ENCODE data around the gene ZNF362.

Gene ZNF362

DNA sequence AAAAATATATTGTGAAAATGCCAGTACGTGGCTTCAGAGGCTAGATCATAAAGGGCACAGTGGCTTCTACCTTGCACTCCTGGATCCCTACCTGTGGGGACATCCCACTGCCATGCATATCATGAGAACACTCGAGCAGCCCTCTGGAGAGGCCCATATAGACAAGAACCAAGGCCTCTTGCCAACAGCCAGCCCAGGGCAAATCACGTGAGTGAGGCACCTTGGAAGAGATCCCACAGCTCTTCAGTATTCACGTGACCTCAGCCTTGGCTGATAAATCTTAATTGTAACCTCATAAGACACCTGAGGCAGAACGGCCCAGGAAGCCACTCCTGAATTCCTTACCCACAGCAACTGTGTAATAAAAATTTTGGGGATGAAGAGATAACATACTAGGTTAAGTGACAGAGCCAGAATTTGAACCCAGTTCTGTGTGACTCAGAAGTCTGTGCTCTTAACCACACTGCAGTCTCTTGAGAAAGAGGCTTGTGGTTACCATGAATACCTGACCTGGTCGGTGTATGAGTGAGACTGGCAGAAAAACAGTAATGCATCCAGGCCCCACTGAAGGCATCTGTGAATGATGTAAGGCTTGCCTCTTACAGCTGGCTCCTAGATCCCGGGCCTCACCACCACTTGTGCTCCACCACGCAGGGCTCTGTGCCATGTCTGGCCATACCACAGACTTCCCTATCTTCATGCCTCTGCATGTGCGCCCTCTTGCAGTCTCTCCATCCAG lies 71.5 kb downstream of the ZNF362 start:
- DNase-seq (ENCODE audit: low spot score): peak; percentile 95

DNA sequence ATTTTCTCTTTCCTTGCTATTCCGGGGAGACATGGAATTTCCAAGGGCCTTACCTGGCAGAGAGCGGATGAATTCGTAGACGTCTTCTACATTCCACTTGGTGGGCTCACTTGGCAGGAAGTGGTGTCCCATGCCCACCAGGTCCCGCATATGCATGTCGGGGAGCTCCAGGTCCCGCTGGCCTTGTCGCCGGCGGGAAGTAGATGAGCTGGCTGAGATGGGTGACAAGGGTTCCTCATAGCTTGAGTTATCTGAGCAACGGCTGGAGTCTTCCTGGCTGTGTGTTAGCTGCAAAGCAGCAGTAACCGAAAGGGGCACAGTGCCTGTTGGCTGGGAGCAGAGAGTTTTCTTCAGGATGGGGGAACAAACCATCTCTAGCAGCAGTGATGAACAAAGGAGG lies 72.5 kb downstream of the ZNF362 start:
- no peak for DNase-seq (ENCODE audit: low spot score)

DNA sequence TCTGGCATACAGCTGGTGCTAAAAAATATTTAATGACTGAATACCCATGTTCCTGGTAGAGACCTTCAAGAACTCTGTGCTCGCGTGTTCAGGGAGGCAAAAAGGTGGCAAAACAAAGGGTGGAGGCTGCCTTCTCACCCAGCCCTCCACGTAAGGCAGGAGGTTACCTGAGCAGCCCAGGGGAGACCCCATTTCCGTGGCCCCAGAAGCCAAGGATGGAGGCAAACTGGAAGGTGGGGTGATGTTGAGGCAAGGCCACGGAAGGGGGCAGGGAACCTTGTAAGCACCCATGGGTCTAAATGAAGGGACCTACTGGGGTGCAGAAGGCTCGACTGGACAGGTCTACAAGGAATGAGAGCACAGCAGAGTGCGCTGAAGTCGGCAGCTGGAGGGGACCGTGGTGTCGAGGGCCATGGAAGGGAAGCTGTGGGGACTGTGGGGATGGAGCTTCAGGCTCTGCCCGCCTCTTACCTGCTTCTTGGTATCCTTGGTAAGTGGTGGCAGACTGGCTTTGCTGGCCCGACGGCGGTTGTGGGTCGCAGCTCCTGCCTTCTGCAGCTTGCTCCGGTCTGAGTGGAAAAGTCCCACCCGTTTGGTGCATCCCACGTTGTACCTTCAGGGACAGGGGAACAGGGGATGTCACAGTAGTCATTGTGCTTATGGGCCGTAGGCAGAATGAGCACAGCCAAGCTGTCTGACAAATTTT lies 73.5 kb downstream of the ZNF362 start:
- DNase-seq (ENCODE audit: low spot score): no peak

DNA sequence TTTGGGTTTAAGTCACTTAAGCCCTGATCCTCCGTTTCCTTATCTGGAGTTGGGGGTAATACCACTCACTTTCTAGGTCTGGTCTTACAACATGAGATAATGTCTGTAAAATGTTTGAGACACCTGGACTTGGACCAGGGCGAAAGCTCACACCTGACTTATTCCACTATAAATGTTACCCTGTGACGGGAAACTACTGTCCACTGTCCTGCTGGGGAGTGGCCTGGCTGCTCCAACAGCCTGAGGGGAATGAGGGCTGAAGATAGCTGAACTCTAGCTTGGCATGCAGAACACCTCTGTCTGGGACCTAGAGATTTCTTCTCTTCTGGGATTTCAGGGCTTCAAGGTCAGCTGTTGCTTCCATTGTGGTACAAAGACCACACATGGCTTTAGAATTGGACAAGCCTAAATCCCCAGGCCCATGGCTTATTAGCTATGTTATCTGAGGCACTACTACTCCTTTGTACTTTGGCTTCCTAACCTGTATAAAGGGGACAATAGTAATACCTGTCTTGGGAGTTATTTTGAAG lies 74.1 kb downstream of the ZNF362 start:
- no peak for DNase-seq (ENCODE audit: low spot score)

DNA sequence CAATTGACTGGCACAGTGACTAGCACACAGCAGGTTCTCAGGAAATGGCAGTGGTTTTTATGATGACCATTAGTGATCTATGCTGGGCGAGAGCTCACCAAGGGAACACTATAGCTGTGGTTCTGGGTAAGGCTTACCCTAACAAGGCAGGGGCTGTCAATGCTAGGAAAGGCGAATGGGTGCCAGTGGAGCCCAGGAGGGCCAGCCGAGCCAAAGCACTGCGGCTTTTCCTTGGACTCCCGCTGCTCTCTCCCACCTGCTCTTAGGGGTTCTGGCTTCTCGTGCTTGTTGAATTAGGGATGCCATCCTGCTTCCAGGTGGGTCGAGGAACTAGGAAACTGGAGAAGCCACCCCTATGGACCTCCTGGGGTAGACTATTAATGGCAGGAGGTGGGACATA lies 74.6 kb downstream of the ZNF362 start:
- no peak for DNase-seq (ENCODE audit: low spot score)

DNA sequence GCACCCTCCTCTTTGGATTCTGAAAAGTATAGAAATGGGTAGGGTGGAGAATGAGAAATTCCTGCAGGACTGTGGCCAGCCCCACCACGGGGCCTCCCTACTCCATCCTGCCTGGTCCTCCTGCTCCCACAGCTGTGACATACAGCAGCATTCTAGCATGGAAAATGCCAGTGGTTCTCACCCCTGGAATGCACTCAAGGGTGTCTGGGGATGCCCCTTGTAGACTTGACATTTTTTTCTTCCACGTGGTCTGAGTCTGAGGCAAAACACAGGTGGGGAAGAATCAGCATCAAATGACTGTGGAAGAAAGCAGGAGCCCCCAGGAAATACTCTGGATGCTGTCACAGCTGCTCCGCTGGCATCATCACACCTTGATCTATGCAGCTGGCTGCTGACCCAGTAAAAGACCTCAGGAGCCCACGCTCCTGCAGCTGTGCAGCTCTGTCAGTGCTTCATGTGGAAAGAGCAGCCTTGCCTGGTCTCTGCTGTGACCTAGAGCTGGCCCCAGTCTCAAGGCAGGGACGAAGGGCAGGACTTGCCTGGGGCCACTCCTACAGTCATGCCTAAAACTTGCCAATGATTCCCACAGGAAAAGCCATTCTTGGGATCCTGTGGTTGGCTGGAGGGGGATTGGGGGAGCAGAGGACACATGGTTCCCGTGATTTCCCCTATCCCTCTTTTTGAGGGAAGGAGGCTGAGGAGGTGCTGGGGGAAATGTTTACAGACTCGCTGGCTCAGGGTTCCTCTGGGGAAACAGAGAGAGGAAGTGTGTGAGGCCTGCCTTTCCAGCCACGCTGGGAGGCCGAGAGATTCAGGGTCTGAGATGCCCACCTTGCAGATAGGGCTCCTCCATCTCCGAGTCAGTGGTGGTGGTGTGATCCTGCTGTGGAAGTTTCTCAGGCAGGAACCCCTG lies 75.4 kb downstream of the ZNF362 start:
- DNase-seq (ENCODE audit: low spot score): no peak

DNA sequence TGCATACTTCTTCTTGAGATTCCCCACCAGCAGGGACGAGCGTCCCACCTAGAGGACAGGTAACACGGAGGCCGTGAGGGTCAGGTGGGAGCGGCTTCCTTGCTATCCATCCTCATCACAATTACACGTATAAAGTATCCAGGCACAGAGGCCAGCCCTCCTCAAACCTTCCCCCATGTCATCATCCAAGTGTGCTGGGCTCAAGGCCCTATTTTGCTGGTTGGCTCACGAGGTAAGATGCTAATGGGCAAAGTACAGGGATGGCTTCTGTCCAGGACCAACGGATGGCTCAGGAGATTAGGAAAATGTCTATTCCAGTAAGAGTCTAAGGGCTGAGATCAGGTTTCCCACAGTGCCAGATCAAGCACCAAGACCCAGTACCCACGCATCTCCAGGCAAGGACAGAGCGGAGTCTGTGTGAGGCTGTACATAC lies 76.1 kb downstream of the ZNF362 start:
- DNase-seq (ENCODE audit: low spot score): no peak

DNA sequence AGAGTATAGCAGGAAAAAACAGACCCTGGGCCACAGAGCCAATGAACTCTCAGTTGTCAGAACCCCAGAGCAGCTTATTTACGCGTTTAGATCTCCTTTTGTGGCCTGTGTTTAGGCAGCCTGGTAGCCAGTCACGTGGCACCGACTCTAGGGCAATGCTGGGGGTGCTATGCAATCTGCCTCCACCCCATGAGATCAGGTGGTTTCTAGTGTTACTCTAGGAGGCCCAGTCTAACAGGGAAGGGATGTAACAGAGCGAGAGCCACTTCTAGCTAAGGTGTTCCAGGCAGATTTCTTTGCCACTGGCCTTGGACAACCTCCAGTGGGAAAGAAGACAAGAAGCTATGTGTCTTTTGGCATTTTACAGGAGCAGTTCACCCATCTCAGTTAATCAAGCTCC lies 76.6 kb downstream of the ZNF362 start:
- no peak for DNase-seq (ENCODE audit: low spot score)

DNA sequence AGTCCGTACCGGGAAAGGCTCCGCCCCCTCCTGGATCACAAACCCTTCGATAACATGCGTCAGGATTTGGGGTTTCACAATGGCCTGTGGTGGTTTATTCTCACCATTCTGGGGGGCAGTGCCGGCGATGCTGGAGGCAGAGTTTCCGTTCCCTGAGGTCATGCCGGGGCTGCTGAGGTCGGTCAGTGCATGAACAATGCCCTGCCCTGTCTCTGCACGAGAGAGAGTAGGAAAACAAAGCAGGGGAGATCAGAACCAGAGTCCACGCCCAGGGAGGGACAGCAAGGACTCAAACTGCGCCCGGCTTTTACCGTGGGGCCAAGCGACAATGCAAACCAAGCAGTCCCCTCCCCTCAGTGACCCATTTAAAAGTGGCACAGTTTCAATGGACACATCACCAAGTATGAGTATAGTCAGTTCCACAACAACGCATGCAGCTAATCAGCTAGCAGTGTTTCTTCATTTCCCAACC lies 77.8 kb downstream of the ZNF362 start:
- peak; percentile 44 for DNase-seq (ENCODE audit: low spot score)

DNA sequence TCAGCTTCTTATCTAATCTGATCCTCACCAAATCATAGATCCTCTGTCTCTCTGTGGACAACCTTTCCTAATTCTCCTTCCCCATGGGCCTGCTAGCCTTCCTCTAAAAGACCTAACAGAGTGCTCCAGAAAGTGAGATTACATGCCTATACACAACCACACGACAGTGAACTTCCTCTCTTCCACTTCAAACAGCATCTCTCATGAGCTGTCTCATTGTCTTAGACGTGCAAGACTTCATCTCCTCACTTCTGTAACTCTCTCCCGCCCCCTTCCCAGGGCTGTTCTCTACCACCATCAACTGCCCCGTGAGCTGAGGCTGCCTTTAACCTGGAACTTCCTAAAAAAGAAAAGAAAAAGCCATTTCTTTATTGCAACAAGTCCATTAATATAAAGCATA lies 78.7 kb downstream of the ZNF362 start:
- DNase-seq (ENCODE audit: low spot score): no peak

DNA sequence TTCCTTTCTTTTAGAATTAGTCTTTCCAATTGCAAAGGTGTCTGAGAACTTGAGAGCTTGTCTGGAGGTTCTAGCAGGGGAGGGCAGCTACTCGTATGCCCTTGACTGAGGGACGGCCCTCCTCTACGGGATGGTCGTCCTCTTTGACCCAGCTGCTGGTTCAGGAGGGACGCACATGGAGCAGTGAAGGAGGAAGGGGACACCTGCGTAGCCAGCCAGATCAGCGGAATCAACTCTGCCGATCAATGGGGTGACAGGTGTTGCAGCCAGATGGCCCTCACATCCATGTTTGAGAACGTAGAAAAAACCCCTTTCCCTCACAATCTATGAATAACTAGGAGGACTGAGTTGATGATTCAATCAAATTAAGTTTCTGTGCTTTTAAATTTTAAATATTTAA lies 80.3 kb downstream of the ZNF362 start:
- no peak for DNase-seq (ENCODE audit: low spot score)

DNA sequence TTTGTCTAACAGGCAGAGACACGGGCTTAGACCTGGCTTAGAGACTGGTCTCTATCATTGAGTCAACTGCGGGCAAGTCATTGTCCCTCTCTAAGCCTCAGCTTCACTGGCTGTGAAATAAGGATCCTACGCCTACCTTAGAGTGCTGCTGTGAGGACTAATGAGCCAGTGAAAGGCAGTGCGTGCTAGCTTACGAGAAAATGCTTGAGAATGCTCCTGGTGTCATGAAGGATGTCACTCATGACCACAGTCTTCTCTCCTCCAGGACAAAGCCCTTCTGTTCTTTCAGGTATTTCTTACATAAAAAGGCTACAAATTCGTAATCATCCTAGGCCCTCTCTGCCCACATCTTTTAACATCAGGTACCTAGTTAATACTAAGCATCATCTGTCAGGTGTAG lies 81.1 kb downstream of the ZNF362 start:
- DNase-seq (ENCODE audit: low spot score): no peak

DNA sequence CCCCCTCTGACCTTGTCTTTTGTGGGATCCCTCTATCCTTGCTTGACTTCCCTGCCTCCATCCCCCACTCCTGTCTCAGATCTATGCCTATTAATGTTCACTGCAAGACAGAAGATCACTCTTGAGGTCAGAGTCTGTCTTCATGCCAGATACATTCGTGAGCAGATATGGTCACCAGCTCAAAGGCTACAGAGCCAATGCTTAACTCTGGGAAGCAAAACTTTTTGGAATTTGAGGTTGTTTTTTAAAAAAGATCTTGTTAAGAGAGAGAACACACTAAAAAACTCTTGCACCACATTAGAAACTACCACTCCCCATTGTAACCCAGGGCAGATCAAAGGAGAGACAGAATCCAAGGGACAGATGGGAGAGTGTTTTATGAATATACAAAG lies 81.8 kb downstream of the ZNF362 start:
- peak; percentile 36 for DNase-seq (ENCODE audit: low spot score)

DNA sequence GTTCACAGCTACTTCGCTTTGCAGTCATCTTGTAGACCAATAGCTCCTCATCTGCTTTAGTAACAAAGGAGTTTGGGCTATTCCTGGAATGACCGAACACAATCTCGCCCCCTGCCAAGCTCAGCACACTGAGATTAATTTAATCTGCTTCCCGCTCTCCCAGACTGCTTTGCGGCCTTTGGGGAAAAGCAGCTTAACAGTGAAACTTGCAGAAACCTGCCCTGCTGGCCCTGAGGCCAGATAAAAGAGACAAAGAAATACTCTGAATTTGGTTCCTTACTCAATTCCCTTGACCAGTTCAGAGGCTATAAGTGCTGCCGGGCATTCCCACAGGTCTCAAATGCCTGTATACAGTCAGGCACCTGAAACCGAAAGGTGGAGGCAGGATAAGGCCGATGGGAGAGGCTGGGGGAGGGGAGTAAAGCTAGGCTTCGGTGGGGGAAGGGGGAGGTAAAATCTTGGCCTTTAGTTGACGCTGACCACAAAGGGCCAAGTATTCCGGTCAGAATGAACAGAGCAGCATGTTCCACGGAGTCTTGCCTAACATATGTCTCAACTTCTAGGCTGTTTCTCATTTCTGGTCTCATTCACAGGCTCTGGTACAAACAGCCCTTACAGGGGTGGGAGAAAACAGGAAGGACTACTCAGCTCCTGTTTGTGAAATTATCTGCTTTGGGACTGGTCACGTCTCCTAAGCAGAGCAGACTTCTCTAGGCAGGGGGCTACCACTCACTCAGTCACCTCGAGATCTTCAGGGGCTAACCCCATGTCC lies 82.3 kb downstream of the ZNF362 start:
- peak; percentile 60 for DNase-seq (ENCODE audit: low spot score)

DNA sequence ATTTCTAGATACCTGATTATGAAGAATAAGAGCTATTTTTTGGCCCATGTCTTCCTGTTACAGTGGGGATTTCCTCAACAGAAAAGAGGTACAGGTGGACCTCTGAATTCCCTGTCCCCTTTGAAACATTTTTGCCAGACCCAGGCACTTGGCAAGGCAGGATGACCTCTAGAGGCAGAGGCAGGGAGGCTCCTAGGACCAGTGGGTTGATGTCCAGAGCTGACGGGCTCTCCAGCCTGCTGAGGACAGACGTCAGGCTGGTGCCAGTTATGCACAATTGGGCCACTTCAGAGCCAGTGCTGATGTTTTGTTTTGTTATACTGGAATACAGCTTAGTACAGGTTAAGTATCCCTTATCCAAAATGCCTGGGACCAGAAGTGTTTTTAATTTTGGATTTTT lies 83.1 kb downstream of the ZNF362 start:
- no peak for DNase-seq (ENCODE audit: low spot score)

DNA sequence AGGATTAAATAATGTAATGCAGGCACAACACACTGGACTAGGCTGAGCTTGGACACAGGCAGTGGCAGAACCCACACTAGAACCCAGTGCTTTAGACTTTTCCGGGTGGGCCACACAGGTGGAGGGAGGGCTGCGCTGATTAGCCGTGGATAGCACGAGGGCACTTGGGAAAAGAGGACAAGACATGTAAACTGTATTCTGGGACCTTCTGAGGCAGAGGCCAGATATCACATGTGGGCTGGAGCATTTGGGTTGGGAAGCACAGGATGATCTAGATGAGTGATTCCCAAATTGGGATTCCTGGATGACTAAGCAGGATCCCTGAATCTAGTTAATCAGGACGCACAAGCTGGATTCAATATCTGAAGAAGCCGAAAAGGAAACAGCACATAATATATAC lies 84.9 kb downstream of the ZNF362 start:
- no peak for DNase-seq (ENCODE audit: low spot score)

DNA sequence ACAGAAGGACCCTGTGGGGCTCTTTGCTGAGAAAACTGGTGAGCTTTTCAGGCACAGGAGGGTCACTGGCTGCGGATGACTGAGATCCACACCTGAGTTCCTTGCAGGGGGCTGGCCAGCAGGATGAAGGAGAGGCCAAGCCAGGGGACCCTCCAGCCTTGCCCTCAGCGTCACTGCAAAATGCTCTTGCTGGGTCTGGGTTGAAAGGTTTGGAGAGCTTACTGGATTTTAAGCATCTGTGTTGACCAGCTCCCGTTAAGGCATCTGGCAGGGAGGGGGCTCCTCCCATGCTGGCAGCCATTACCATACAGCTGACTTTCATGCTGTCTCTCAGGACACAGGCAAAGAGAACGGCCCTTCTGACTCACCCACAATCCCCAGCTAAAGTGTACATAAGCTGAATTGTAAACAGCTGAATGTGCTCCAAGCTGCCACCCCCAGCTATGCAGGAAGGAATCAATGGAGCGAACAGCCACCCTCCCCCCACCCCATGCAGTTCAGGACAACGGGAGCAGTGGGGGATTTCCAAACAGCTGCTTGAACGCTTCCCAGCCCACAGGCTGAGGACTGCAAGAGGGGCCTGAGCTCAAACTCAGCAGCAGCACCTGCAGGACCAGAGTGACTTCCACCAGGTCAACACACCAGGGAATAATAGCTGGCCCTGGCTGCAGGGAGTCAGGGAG lies 85.9 kb downstream of the ZNF362 start:
- DNase-seq (ENCODE audit: low spot score): peak; percentile 76

DNA sequence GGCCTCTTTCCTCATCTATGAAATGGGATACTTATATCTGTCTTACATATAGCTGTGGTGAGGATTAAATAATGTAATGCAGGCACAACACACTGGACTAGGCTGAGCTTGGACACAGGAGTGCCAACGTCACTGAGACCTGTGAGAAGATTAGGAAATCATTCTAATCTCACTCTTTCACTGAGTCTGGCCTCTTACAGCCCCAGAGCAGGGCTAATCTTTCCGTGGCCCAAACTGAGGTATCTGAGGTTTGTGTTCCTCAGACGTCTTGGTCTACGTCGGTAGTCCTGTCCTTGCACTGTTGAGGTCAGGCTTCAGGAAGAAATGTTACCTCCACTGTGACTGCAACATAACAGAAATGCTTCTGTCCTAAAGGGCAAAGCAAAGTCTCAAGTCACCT lies 87.2 kb downstream of the ZNF362 start:
- no peak for DNase-seq (ENCODE audit: low spot score)

DNA sequence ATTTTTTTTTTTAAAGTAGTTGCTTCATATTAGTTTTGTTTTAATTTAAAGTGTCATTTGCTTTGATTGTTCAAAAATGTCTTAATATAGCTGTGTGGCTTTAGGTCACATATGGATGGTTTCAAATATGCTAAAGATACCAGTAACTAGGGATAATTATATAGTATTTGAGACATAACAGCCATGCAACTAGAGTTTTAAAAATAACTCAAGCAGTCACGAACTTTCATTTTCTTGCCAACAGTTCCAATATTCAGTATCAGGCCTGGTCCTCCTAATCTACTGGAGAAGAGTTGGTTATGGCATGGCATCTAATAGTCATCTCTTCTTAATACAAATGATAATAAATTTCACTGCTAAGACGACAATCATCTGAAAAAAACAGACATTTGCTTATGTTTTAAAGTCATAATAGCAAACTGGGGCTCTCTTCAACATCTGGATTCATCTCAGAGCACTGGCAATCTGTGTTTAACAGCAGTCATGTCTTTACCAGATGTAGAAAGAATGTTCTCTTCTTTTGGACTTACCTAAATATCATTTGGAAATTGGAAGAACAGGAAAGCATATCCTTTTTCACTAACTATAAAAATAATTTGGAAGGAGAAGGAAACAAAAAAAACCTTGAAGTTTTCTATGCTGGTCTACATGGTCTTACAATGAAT lies 88.7 kb downstream of the ZNF362 start:
- DNase-seq (ENCODE audit: low spot score): no peak

DNA sequence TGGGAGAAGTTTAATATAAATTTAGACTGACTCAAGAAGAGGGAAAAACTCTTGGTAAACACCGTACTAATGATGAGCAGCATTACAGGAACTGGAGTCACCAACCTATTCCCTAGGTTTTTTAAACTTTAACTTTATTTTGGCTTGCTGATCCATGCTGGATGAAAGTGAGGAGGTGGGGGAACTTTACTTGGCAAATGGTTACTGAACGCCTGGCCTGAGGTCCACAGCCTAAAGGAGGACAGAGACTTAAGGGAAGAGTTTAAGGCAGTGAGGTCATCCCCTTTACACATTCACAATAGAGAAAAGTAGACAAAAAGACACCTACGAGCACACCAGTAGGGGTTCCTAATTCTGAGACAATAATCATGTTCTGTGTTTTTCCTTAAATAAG lies 90.2 kb downstream of the ZNF362 start:
- DNase-seq (ENCODE audit: low spot score): no peak

Measured in AG08395 (cell line).